Hepatocyte (in vitro differentiated cells): ENCODE measurements around the gene DUSP15. TPM values are rescaled to one million over a fixed set of nuclear protein-coding genes. Genes with fewer than 3 reads are reported as not detected.
A peak's percentile ranks its signal among the peaks of the same experiment; 100 is the strongest.

Source experiments
- DNase-seq: peaks from one replicate; pipeline ENCODE4 v3.0.0-alpha.2; 2016; ENCODE audit warnings: low spot score
- H2AFZ ChIP-seq: fragments of 200-600 bp; sonication (generic); 2 replicates; pipeline ENCODE4 v1.6.0; 2016; ENCODE audit warnings: antibody characterized with exemption, mild to moderate bottlenecking
- H3K27ac ChIP-seq: fragments of 200-600 bp; sonication (generic); 2 replicates; pipeline ENCODE4 v1.5.1; 2016; ENCODE audit warnings: mild to moderate bottlenecking
- H3K27me3 ChIP-seq: fragments of 200-600 bp; sonication (generic); 2 replicates; pipeline ENCODE4 v1.6.1; 2016
- H3K36me3 ChIP-seq: fragments of 200-600 bp; sonication (generic); replicated peaks from 2 replicates; pipeline ENCODE4 v1.5.1; 2016; ENCODE audit warnings: low read depth; ENCODE audit not compliant: insufficient read depth
- H3K4me1 ChIP-seq: fragments of 200-600 bp; sonication (generic); 2 replicates; pipeline ENCODE4 v1.5.1; 2016; ENCODE audit warnings: mild to moderate bottlenecking, moderate library complexity; ENCODE audit not compliant: insufficient read depth
- H3K4me2 ChIP-seq: fragments of 200-600 bp; sonication (generic); 2 replicates; pipeline ENCODE4 v1.6.0; 2016
- H3K4me3 ChIP-seq: fragments of 200-600 bp; sonication (generic); 2 replicates; pipeline ENCODE4 v1.5.1; 2016; ENCODE audit warnings: mild to moderate bottlenecking
- H3K79me2 ChIP-seq: fragments of 200-600 bp; sonication (generic); 2 replicates; pipeline ENCODE4 v1.6.0; 2017; ENCODE audit warnings: mild to moderate bottlenecking
- H3K9me2 ChIP-seq: fragments of 200-600 bp; sonication (generic); replicated peaks from 2 replicates; pipeline ENCODE4 v1.6.0; 2017; ENCODE audit warnings: mild to moderate bottlenecking; ENCODE audit not compliant: insufficient read depth
- H3K9me3 ChIP-seq: fragments of 200-600 bp; sonication (generic); 2 replicates; pipeline ENCODE4 v1.5.1; 2016; ENCODE audit warnings: low read depth, mild to moderate bottlenecking
- H4K20me1 ChIP-seq: fragments of 200-600 bp; sonication (generic); 2 replicates; pipeline ENCODE4 v1.6.0; 2016; ENCODE audit warnings: mild to moderate bottlenecking; ENCODE audit not compliant: insufficient read depth, poor library complexity, severe bottlenecking
- EZH2 ChIP-seq: fragments of 200-600 bp; sonication (generic); IDR thresholded peaks from 2 replicates; pipeline ENCODE4 v1.6.1; 2016; ENCODE audit warnings: antibody characterized with exemption, mild to moderate bottlenecking, borderline replicate concordance
- EZH2phosphoT487 ChIP-seq: fragments of 200-600 bp; sonication (generic); IDR thresholded peaks from one replicate; pipeline ENCODE4 v1.6.1; 2018; ENCODE audit warnings: antibody characterized with exemption, mild to moderate bottlenecking, low read depth, moderate library complexity; ENCODE audit not compliant: unreplicated experiment, severe bottlenecking
- WGBS: methylation state at CpG from one replicate; pipeline ENCODE4 v1.1.6; 2016; ENCODE audit warnings: low lambda C conversion rate; ENCODE audit errors: missing lambda C conversion rate; 5-methylcytosine and 5-hydroxymethylcytosine counted together
- polyA plus RNA-seq: library from polyadenylated mRNA; unstranded; fragments of >200 nt; fragmentation: Nextera tagmentation; extraction: Ambion mirVana; gene quantifications from 2 replicates; pipeline ENCODE4 v1.2.1, GENCODE V29; 2016
- total RNA-seq: library from RNA; depleted of rRNA; stranded (reverse); fragments of >200 nt; gene quantifications from 2 replicates; pipeline ENCODE4 v1.2.3, GENCODE V29; 2014
- TF ChIP-seq, protein P1 (sequence below): fragments of 200-600 bp; sonication (generic); IDR thresholded peaks from 2 replicates; pipeline ENCODE4 v1.5.1; 2016; ENCODE audit warnings: antibody characterized with exemption, mild to moderate bottlenecking; ENCODE audit not compliant: poor library complexity

Gene DUSP15
- total and polyA plus RNA-seq, 2 experiments from 2014 or later, result 10.2 to 23.0 TPM

GRCh38 chr20:31823360-31824124 lies 46.8 kb downstream of the DUSP15 start:
- H3K27me3 ChIP-seq, result no peaks in the 10 kb centered on the region
- H3K9me2 ChIP-seq, result no peaks in the 10 kb centered on the region
- no peak overlapping the region for H3K4me2 ChIP-seq
- TF ChIP-seq EZH2, result no peak
- TF ChIP-seq EZH2phosphoT487, result no peak
- TF ChIP-seq, protein P1, sequence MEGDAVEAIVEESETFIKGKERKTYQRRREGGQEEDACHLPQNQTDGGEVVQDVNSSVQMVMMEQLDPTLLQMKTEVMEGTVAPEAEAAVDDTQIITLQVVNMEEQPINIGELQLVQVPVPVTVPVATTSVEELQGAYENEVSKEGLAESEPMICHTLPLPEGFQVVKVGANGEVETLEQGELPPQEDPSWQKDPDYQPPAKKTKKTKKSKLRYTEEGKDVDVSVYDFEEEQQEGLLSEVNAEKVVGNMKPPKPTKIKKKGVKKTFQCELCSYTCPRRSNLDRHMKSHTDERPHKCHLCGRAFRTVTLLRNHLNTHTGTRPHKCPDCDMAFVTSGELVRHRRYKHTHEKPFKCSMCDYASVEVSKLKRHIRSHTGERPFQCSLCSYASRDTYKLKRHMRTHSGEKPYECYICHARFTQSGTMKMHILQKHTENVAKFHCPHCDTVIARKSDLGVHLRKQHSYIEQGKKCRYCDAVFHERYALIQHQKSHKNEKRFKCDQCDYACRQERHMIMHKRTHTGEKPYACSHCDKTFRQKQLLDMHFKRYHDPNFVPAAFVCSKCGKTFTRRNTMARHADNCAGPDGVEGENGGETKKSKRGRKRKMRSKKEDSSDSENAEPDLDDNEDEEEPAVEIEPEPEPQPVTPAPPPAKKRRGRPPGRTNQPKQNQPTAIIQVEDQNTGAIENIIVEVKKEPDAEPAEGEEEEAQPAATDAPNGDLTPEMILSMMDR, result no peak
- H2AFZ ChIP-seq, result no peak overlapping the region
- 77% methylated on average over 14 of the region's 14 CpGs for WGBS
- no peak overlapping the region for H3K27ac ChIP-seq
- no peaks in the 10 kb centered on the region for H3K36me3 ChIP-seq
- H3K4me3 ChIP-seq, result no peak overlapping the region
- H3K4me1 ChIP-seq, result no peaks in the 10 kb centered on the region
- H3K9me3 ChIP-seq, result no peaks in the 10 kb centered on the region
- no peaks in the 10 kb centered on the region for H4K20me1 ChIP-seq
- no peak for DNase-seq
- H3K79me2 ChIP-seq, result no peaks in the 10 kb centered on the region

DNA sequence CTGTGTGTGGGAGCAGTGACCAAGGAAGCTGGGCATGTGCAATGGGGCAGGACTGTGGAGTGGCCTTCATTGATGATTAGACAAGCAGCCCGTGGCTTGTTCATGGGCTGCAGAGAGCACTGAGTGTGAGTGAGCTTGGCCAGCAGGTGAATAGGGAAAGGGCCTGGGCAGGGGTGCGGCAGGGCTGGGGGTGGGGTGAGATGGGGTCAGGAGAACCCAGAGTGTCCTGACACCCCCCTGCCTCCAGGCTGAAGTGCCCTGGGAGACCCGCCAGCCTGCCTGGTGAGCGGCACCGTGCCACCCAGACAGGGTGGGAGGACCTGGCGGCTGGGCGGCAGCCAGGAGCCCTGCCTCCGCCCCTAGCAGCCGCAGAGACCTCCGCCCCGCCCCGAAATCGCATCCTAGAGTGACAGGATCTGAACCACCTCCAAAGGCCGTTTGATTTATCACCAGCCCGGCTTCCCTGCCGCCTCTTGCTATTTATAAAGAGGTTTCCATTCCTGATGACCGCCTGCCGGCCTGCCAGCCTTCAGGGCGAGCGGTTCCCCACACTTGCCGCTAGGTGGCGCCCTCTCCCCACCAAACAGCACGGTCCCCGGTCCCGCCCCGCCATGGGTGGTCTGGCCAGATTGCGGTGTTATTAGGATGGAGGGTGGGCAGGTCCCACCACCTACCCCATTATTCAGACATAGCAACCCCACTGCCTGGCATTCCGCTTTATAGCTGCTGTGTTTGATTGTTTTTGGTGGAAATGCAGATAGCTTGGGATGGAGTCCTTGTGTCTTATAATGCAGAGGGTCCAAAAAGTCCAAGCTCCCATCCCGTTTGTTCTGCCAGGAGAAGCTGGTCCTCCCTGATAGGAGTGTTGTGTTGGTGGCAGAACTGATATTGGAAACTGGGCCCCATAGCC lies 47.7 kb downstream of the DUSP15 start:
- Histone ChIP-seq H3K4me2 (peak overlapping the region; percentile 64), H3K4me3 (no peak overlapping the region), H4K20me1 (no peaks in the 10 kb centered on the region), H3K27me3 (no peaks in the 10 kb centered on the region), H3K27ac (no peak overlapping the region), H3K9me2 (no peaks in the 10 kb centered on the region), H2AFZ (no peak overlapping the region), H3K36me3 (no peaks in the 10 kb centered on the region), H3K4me1 (no peaks in the 10 kb centered on the region), H3K9me3 (no peaks in the 10 kb centered on the region), H3K79me2 (no peaks in the 10 kb centered on the region)
- WGBS, result 16% methylated on average over 29 of the region's 29 CpGs
- peak; percentile 87 for DNase-seq
- TF ChIP-seq EZH2, result no peak
- TF ChIP-seq, protein P1, result peak; percentile 99
- no peak for TF ChIP-seq EZH2phosphoT487

DNA sequence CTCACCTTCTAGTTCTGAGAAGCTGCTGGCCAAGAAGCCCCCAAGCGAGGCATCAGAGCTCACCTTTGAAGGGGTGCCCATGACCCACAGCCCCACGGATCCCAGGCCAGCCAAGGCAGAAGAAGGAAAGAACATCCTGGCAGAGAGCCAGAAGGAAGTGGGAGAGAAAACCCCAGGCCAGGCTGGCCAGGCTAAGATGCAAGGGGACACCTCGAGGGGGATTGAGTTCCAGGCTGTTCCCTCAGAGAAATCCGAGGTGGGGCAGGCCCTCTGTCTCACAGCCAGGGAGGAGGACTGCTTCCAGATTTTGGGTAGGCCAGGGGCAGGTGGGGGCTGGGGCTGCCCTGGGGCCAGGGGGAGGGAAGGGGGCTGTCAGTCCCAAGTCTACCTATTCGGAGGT lies 48.9 kb downstream of the DUSP15 start:
- no peak for TF ChIP-seq EZH2
- no peak for TF ChIP-seq EZH2phosphoT487
- TF ChIP-seq, protein P1, result no peak
- Histone ChIP-seq H3K36me3 (no peaks in the 10 kb centered on the region), H2AFZ (no peak overlapping the region), H3K4me2 (no peak overlapping the region), H3K79me2 (no peaks in the 10 kb centered on the region), H3K9me2 (no peaks in the 10 kb centered on the region), H3K4me1 (no peaks in the 10 kb centered on the region), H3K27ac (no peak overlapping the region), H3K27me3 (no peaks in the 10 kb centered on the region), H3K9me3 (no peaks in the 10 kb centered on the region), H4K20me1 (no peaks in the 10 kb centered on the region), H3K4me3 (no peak overlapping the region)
- WGBS, result 72% methylated on average over 5 of the region's 5 CpGs
- DNase-seq, result no peak
